ENCODE results near the gene ARHGDIG.
"Not testable (repeated sequence)": the region's sequence is repeated elsewhere in the genome, so short reads cannot be mapped to it uniquely, and the experiment has no call there.

Gene ARHGDIG

DNA sequence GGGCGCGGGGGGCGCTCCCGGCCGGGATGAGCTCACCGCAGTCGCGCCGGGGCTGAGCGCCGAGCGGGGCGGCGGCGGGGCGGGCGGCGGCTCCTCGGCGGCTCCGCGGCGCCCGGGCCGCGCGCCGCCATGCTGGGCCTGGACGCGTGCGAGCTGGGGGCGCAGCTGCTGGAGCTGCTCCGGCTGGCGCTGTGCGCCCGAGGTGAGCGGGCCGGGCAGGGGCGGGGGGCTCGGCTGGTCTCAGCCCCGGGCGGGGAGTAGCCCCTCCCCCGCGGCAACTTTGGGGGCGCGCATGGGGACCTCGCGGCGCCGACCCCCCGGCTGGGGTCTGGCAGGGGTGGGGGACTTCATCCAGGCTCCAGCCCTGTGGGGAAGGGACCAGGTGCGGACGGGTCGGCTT, at the start of gene ARHGDIG:
Gene ARHGDIG (plus strand): TSS at position 40 of the 400 bp plus-strand sequence. CDS start 90 bp downstream, at position 130.
- no peak for DNase-seq (ENCODE audit: low spot score)

DNA sequence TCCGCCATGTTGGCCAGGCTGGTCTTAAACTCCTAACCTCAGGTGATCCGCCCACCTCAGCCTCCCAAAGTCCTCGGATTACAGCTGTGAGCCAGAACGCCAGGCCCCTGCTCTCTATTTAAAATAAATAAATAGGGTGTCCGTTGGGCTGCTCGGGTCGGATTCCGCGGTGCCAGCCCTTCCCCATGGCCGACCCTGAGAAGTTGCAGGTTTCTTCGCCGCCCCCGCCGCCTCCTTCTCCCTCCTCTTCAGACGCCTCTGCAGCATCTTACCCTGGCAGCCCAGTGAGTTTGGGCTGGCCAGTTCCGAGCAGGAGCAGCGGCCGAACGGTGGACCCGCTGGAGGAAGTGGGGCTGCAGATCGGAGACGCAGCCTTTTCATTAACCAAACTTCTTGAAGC, 49.4 kb upstream of the ARHGDIG start:
- DNase-seq (ENCODE audit: low spot score): no peak

DNA sequence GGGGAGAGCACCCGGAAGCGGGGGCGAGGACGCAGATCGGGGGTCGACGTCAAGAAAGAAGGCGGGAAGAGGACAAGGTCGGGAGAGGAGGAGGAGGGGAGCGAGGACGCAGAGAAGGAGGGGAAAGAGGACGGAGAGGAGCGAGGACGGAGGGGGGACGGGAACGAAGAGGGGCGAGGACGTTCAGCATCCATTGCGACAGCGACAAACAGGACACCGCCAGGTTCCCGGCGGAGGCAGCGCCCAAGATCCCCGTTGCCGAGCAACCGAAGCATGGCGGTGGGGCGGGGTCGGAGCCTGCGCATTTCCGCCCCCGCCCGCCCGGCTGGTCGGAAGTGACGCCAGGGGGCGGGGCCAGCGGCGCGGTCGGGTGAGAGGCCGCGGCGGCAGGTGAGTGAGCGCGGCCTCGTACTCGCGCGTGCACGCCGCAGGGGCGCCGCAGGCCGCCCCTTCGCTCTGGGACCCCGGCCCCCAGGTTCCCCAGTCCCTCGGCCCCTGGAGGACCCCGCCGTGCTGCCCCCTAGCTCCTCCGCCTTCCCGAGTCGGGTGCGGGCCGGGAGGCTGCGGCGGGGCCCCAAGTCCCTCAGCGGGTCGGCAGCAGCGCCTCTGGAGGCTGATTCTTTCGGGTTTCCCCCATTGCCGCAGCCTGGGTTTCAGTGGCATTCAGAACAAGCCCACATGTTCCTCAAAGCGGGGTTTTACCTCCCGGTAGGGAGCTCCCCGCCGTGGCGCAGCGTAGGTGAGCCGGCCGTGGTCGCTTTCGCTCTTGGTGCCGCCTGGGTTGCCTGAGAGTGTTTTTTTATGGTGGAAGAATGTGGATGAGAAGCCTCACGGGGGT, 45.7 kb upstream of the ARHGDIG start, which contains the start of gene FAM234A:
Gene FAM234A (plus strand): TSS at position 354 of the 838 bp plus-strand sequence. CDS start 19,593 bp downstream, outside the sequence.
- peak; percentile 96 for DNase-seq (ENCODE audit: low spot score)

DNA sequence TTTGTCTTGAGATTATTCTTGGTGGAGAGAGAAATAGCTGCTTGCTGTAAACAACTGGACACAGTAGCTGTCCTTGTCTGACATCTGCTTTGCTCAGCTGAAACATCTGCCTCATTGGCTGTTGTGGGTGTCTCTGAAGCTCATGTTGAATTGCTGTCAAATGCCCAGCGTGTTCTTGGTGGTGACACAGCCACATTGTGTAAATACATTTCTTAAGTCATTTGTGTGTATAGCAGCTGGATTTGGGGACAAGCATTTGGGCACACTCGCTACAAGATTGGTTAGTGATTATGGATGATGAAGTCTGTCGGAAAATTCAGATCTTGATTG, 40.5 kb upstream of the ARHGDIG start:
- no peak for DNase-seq (ENCODE audit: low spot score)

DNA sequence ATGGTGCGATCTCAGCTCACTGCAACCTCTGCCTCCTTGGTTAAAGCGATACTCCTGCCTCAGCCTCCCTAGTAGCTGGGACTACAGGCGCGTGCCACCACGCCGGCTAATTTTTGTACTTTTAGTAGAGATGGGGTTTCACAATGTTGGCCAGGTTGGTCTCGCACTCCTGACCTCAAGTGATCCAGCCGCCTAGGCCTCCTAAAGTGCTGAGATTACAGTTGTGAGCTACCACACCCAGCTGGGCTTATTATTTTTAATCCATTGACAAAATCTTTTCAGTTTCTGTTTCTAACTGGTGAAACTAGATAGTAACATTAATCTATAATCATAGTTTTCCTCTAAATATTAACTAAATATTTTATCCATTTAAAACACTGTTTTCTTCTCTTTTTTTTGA, 39.8 kb upstream of the ARHGDIG start:
- DNase-seq (ENCODE audit: low spot score): no peak

DNA sequence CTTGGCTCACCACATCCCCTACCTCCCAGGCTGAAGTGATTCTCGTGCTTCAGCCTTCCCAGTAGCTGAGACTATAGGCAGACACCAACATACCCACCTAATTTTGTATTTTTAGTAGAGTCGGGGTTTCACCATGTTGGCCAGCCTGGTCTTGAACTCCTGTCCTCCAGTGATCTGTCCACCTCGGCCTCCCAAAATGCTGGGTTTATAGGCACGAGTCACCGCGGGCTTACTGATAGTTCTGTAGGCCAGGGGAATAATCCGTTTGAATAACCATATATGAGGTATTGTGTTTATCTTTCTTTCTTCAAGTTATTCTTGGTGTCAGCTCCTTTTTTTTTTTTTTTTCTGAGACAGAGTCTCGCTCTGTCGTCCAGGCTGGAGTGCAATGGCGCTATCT, 38.1 kb upstream of the ARHGDIG start:
- no peak for DNase-seq (ENCODE audit: low spot score)

DNA sequence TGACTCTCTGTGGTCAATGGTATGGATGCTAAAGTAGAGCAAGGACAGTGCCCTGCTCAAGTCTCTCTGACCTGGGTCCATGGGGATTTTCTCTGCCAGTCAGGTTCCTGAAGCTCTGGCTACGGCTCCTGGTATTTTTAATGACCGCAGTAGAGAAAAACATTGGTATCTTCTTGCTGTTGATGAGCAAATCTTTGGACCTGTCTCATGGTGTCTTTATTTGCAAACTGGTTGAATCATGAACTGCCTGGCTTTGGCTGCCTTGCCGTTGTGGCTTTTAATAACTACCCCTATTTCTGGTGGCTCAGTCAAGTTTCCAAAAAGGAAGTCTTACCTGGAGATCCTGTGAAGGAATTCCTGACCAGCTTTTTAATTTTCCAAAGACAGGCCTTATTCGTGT, 37.0 kb upstream of the ARHGDIG start:
- DNase-seq (ENCODE audit: low spot score): no peak

DNA sequence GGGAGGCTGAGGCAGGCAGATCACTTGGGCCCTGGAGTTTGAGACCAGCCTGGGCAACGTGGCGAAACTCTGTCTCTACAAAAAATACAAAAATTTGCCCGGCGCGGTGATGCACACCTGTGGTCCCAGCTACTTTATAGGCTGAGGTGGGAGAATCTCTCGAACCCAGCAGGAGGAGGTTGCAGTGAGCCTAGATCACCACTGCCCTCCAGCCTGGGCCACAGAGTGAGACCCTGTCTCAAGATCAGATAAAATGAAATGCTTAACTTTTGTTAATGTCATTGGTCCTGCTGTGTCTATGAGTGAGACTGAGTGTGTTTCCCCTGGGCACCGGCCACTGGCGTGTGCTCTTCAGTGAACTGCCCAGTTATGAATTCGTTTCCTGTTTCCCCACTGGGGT, 35.3 kb upstream of the ARHGDIG start:
- DNase-seq (ENCODE audit: low spot score): no peak

DNA sequence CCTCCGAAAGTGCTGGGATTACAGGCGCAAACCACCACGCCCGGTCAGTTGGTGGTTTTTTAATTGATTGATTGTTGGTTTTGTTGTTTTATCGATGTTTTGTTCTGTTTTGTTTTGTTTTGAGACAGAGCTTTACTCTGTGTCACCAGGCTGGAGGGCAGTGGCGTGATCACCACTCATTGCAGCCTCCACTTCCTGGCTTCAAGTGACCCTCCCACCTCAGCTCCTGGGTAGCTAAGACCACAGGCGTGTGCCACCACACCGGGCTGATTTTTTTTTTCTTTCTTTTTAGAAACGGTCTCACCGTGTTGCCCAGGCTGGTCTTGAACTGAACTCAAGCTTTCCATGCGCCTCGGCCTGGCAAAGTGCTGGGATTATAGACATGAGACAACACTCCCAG, 33.4 kb upstream of the ARHGDIG start:
- no peak for DNase-seq (ENCODE audit: low spot score)

DNA sequence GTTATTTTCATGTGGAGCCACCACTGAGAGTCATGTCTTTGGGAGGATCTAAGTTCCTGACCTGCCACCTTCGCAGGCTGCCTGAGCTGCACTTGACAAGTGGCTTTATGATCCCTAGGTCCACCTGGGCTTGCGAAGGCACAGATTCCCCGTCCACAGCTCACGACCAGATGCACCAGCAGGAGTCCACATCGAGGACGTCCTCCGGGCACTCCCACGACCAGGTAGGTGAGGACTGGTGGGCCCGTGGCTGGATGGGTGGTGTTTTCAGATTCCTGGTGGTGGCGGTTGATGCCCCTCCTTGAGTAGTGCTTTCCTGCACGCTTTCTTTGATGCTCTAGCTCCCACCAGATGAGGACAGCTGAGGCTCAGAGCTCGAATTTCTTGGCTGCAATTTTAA, 31.0 kb upstream of the ARHGDIG start:
- DNase-seq (ENCODE audit: low spot score): no peak

DNA sequence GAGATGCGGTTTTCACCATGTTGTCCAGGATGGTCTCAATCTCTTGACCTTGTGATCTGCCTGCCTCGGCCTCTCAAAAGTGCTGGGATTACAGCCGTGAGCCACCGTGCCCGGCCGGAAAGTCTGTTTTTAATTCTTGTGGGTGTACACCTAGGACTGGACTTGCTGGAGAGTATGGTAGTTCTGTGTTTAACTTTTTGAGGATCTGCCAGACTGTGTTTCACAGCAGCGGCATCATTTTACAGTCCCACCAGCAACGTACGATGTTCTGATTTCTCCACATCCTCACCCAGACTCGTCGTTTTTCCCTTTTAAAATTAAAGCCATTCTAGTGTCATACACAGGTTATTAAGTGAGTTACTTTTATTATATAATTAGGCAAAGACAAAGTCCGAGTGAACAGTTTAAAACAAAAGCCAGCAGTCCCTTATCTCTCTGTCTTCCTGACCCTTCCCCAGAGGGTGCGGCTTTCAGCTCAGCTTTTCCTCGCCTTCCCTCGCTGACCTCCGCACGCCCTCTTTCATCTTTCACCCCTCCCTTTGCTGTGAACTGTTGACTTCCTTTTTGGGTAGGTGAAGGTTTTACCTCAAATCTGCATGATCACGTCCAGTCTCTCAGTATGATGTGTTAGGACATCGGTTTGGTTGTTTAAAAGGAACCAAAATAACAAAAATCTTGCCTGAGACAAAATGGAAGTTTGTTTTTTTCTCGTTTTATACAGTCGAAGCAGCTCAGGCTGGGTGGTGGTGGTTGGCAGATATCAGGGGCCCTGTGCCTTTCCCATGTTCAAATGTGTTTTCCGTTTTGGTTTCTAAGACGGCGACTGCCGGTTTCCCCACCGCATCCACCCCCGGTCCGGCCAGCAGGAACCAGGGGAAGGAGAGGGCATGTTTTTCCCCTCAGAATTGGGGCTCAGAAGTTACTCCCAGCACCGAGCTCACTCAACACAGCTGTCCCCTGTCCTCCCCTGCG, 27.7 kb upstream of the ARHGDIG start:
- DNase-seq (ENCODE audit: low spot score): no peak

DNA sequence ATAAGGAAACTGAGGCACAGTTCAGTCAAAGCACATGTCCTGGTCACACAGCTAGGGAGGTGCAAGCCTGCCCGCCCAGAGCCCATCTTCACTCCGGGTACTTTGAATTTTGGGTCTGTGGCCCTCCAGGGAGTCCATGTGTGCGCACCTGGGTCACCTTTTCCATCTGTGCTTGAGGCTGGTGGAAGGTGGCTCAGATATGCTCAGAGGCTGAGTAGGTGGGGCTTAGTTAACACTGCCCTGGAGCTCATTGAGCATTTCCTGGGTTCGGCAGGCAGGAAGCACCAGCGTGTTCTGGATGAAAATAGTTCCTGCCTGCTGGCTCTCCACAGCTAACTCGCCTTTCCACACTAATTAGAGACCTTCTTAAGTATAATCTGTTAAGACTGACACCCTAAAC, 26.6 kb upstream of the ARHGDIG start:
- DNase-seq (ENCODE audit: low spot score): no peak

DNA sequence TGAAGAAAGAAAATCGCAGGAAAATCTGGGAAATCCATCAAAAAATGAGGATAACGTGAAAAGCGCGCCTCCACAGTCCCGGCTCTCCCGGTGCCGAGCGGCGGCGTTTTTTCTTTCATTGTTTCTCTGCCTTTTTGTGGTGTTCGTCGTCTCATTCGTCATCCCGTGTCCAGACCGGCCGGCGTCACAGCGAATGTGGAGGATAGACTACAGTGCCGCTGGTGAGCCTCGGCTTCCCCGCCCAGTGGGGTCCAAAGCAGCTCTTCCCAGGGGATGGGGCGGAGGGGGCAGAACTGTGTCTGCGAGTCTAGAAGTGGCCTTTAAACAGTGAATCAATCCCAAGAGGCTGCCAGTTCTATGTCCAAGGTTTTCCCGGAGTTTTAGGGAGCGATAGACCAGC, 25.9 kb upstream of the ARHGDIG start:
- DNase-seq (ENCODE audit: low spot score): no peak

DNA sequence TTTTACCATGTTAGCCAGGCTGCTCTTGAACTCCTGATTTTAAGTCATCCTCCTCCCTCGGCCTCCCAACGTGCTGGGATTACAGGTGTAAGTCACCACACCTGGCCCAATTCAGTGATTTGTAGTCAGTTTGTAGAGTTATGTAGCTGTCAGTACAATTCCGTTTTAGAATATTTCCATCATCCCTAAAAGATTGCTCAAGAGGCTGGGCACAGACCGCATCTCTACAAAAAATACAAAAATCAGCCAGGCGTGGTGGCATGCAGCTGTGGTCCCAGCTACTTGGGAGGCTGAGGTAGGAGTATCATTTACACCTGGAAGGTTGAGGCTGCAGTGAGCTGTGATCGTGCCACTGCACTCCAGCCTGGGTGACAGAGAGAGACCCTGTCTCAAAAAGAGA, 25.2 kb upstream of the ARHGDIG start:
- DNase-seq (ENCODE audit: low spot score): no peak

DNA sequence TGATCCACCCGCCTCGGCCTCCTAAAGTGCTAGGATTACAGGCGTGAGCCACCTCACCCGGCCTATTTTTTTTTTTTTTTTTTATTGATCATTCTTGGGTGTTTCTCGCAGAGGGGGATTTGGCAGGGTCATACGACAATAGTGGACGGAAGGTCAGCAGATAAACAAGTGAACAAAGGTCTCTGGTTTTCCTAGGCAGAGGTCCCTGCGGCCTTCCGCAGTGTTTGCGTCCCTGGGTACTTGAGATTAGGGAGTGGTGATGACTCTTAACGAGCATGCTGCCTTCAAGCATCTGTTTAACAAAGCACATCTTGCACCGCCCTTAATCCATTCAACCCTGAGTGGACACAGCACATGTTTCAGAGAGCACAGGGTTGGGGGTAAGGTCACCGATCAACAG, 22.3 kb upstream of the ARHGDIG start:
- not testable (repeated sequence) for DNase-seq (ENCODE audit: low spot score)

DNA sequence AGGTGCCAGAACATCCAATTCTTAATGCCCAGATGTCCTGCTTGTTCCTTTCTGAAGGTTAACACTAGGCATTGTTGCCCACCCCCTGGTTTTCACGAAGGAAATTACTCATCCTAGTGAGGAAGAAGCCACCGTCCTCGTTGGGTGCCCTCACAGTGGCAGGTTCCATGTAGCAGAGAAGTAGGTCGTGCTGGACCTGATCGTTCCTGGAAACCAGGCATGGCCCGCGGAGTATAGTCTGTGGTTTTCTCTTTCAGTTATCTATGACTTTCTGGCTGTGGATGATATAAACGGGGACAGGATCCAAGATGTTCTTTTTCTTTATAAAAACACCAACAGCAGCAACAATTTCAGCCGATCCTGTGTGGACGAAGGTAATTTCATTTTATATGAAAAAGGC, 21.2 kb upstream of the ARHGDIG start:
- no peak for DNase-seq (ENCODE audit: low spot score)

DNA sequence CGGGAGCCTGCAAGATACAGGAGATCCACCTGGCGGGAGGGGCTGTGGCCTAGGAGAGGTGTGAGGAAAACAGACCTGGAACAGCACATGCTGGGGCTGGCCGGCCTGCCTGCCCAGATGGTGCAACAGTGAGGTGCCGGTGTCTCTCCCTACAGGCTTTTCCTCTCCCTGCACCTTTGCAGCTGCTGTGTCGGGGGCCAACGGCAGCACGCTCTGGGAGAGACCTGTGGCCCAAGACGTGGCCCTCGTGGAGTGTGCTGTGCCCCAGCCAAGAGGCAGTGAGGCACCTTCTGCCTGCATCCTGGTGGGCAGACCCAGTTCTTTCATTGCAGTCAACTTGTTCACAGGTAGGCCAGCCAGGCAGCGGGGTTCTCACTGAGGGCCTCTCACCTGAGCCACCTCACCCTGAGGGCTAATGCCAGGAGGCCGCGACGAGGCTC, 20.6 kb upstream of the ARHGDIG start:
- no peak for DNase-seq (ENCODE audit: low spot score)

DNA sequence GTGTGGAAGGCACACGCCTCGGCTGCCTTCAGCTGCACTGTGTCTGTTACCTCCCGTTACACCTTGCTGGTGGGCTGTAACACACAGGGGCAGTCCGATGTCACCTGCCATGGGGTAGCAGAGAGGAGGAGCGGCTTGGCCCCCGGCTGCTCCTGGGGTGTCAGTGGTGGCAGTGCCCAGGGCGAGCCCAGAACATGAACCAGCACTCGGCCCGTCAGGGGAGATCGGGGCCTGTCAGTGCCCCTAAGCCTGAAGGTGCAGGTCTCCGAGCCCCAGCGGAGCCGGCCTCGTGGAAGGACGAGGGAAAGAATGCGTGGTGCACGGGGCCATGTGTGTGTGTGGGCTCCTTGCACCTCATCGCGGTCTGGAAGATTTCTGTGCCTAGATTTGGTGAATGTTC, 20.1 kb upstream of the ARHGDIG start:
- no peak for DNase-seq (ENCODE audit: low spot score)

DNA sequence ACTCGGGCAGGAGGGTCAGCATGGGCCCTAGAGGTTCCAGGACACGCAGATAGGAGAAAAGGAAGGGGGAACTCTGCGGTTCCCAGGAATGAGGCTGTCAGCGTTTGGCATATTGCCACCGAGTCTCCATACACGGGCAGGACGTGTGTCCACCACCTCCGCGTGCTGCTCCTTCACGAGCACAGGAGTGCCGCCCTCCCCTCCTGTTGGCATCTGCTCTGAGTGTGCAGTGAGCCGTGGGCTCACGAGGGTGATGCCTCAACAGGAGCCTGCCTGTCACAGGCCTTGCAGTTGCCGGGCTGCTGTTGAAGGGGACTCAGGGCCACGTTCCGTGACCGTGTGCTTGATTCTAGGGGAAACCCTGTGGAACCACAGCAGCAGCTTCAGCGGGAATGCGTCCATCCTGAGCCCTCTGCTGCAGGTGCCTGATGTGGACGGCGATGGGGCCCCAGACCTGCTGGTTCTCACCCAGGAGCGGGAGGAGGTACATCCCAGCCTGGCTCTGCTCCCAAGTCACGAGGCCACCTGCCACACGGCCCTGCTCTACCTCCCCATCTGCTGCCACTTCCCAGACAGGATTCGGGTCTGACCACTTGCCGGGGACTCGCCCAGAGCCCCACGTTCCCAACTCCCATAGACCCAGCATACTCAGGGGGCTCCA, 19.2 kb upstream of the ARHGDIG start:
- DNase-seq (ENCODE audit: low spot score): no peak

DNA sequence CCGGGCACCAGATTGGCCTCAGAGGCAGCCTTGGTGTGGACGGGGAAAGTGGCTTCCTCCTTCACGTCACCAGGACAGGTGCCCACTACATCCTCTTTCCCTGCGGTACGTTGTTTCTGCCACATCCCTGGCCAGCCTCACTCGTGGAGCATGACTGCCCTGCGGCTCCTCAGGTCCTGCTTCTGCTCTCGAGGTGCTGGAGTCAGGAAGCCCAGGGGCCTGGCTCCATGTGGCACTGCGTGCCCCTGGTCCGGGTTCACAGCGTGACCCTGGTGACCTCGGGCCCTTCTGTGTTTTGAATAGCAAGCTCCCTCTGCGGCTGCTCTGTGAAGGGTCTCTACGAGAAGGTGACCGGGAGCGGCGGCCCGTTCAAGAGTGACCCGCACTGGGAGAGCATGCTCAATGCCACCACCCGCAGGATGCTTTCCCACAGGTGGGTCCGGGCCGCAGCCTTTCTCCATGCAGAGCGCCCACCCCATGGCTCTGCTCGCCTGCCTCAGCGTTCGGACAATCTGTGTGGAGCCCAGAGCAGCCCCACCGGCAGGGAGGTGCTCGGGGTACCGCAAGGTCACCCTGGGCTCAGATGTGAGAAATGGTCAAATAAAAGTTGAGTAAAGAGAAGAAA, 18.2 kb upstream of the ARHGDIG start:
- no peak for DNase-seq (ENCODE audit: low spot score)

DNA sequence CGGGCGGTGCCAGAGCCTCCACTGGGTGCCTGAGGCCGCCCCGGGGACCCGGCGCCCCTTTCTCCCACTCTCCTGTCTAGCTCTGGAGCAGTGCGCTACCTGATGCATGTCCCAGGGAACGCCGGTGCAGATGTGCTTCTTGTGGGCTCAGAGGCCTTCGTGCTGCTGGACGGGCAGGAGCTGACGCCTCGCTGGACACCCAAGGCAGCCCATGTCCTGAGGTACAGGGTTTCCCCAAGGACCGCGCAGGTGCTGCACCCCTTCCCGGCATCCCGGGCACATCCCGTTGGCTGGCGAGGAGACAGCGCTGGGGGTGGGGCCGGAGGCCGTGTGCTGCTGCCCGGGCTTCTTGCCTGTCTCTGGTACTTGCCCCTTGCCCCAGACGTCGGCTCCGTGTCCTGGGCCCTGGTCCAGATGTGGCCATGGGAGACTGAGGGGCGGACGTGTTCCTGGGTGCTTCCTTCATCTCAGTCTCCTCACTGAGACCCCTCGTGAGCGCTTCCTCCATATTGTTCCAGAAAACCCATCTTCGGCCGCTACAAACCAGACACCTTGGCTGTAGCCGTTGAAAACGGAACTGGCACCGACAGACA, 17.1 kb upstream of the ARHGDIG start:
- DNase-seq (ENCODE audit: low spot score): no peak

DNA sequence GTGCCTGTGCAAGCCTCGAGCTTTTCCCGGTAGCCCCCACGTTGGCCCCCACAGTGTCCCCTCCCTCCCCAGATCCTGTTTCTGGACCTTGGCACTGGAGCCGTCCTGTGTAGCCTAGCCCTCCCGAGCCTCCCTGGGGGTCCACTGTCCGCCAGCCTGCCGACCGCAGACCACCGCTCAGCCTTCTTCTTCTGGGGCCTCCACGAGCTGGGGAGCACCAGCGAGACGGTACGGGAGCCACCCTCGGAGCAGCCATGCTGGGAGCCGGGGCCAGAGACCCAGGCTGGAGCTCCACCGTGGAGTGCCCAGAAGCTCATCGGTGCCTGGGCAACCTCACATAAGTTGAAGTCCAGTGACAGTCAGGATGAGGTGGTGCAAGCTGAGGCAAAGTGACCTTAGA, 16.4 kb upstream of the ARHGDIG start:
- no peak for DNase-seq (ENCODE audit: low spot score)
